HG03064 (cell line): Measurements from ENCODE around the gene NME3.

Experiments
- ATAC-seq: cut with Tn5 transposase; IDR thresholded peaks from one replicate; pipeline ENCODE4 v1.9.1; 2021; ENCODE audit warnings: low read depth; ENCODE audit not compliant: unreplicated experiment

Gene NME3

DNA sequence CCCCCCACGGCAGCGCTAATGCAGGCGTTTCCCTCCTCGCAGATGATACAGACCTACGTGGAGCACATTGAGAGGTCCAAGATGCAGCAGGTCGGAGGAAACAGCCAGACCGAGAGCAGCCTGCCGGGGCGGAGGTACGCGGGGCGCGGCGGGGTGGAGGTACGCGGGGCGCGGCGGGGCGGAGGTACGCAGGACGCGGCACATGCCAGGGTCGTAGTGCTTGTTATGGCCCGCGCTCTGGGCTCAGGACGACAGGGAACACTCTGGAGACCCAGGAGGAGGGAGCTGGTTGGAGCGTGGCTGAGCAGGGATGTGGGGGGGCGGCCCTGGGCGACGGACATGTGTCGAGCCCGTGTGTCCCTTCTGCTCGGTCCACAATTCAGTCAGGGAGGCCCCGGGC lies 41.9 kb downstream of the NME3 start:
- ATAC-seq, result no peak

DNA sequence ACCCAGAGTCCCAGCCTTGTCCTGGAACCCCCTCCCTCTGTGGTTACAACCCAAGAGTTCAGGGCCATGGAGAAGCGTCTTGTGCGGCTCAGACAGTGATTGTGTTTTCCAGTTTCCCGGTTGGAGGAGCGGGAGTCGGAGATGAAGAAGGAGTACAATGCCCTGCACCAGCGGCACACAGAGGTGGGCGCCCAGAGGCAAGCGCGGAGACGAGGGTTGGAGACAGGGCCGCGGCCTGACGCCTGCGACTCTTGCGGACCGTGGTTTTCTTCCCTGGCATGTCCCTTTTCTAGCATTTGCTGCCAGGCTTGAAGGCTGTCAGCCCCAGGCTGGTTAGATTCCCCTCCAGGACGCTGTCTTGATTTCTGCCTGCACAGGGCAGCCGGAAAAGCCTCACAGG lies 42.3 kb downstream of the NME3 start:
- ATAC-seq, result no peak

DNA sequence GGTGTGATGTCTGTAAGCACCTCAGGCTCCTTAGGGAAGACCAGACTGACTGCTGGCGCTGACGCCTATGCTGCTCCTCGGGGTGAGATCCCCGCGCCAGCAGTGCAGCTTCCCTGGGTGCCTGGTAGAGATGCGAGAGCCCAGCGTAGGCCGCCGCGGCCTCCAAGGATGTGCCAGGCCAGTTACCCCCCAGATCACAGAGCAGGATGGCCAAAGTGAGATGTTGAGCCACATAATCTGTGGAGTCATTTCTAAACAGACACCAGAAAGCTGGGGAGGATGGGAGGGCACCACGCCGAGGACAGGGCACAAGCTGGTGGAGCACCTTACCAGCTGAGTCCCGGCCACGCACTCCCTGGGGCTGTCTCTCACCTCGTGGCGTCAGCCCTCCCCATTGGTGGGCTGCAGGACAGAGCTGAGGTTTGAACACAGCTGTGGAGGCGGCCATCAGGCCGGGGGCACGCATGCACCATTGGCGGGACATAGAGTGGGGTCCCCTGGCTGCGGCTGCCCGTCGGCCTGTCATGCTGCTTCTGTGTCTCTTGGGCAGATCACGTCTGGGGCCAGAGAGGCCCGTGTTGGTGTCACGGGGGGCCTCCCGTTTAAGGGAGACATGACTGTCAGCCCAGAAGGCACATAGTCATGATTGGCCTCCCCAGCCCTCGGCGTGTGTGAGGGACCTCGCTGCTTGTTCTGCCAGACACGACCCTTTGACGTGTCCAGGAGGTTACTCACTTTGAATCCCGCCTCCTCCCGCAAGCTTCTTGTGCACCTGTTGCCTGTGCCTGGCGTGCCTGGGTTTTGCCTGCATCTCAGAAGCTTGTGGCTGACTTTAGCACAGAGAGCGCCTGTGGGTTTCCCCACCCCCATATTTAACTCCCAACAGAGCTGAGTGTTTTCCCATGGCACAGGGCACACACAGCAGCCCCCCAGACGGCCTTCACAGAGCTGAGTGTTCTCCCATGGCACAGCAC lies 43.4 kb downstream of the NME3 start:
- ATAC-seq, result no peak

DNA sequence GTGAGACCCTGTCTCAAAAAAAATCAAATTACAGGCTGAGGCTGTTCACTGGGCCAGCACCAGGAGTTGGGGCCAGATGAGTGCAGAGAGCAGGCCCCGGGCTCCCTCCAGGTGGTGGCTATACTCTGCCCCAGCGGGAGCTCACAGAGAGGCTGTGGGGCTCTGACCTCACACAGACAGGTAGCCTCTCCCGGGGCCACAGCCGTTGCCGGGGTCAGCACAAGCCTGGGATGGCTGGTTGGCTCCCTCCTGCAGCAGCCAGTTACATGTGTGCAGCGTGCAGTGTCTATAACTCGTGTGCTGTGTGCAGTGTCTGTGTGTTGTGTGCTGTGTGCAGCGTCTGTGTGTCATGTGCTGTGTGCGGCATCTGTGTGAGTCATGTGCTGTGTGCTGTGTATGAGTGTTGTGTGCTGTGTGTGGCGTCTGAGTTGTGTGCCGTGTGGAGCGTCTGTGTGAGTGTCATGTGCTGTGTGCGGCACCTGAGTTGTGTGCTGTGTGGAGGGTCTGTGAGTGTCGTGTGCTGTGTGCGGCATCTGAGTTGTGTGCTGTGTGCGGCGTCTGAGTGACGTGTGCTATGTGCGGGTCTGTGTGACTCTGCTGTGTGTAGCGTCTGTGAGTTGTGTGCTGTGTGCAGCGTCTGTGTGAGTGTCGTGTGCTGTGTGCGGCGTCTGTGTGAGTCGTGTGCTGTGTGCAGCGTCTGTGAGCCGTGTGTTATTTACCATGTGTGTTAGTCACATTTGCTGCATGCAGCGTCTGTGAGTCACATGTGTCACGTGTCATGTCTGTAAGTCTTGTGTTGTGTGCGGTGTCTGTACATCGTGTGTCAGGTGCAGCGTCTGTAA lies 44.5 kb downstream of the NME3 start:
- no peak for ATAC-seq

DNA sequence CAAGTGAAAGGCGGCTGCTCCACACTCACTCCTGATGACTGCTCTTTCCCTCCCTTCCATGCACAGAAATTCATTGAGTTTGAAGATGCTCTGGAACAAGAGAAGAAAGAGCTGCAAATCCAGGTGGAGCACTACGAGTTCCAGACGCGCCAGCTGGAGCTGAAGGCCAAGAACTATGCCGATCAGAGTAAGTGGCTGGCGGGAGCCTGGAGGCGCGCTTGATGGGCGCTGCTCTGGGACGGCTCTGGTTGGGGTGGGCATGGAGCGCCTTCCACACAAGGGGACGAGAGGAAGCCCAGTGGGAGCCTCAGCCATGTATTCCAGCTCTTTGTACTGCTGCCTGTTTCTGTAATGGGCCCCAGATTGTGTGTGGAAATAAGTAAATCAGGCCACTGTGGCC lies 46.9 kb downstream of the NME3 start:
- no peak for ATAC-seq

DNA sequence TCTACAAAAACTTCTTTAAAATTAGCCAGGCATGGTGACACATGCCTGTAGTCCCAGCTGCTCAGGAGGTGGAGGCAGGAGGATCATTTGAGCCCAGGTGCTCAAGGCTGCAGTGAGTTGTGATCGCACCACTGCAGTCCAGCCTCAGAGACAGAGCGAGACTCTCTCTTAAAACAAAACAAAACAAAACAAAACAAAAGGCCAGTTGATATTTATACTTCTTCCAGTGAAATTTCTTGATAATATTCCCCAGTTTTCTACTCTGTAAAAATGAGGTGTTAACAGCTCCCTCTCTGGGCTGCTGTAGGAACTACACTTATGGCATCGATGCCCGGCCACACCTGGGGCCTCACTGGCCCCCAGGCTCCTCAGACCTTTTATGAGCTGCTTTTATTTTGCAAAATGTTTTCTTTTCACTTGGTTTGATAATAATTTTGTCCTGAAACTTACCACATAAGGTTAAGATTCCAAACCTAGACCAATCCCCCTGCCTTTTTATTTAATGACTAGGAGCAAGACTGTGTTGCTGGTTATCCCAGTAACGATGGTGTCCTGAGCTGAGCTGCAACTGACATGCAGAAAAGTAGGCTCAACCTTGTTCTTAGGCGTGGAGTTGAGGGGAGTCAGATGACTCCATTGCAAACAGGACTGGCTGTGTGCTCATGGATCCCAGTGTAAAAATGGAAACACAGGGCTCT lies 47.7 kb downstream of the NME3 start:
- no peak for ATAC-seq

DNA sequence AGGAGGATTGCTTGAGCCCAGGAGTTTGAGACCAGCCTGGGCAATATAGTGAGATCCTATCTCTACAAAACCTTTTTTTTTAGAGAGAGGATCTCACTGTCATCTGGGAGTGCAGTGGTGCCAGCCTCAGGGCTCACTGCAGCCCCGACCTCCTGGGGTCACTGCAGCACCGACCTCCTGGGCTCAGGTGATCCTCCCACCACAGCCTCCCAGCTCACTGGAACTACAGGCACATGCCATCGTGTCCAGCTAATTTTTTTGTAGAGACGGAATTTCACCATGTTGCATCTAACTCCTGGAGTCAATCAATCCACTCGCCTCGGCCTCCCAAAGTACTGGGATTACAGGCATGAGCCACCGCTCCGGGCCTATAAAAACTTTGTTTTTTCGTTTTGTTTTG lies 50.0 kb downstream of the NME3 start:
- ATAC-seq, result no peak
